NCI-H146 (cell line): Measurements from ENCODE around the gene SGSM2.
A peak's percentile ranks its signal among the peaks of the same experiment; 100 is the strongest.
"Not testable (repeated sequence)": the region's sequence is repeated elsewhere in the genome, so short reads cannot be mapped to it uniquely, and the experiment has no call there.

Source experiments
- DNase-seq: peaks from one replicate; lab custom pipeline; 2025; lab: John Stamatoyannopoulos, UW

Gene SGSM2

DNA sequence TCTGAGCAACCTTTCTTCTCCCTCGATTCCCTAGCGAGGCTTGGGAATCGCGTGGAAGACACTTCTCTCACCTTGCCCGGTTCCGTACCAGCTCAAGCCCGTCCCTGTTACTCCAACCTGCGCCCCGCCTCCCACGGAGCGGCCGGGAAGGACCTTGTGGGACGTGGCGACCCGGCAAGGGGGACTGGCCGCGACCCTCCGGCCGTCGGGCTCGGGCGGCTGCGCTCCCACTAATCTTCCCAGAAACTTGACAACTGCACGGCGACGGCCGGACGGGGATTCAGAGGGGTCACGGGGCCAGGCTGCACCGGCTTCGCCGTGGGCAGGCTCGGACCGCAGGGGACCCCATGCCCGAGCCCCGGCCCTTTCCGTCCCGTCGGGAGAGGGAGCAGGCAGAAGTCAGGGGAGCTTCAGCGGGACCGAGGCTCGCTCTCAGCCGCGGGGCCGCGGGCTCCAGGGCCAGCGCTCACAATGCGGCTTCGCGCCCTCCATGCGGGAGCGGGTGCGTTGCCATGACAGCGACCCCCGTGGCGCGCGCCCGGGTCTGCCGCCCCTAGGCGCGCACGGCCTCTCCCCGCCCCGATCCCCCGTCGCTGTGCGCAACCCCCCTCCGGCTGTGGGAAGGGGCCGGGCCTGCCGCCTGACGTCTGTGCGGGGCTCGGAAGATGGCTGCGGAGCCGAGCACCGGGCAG is at the start of gene SGSM2:
SGSM2 (plus strand) TSS at position 650 of the 692 bp plus-strand sequence. CDS start 188 bp downstream, outside the sequence.
- DNase-seq, result peak; percentile 81

- DNase-seq, result no peak
Observed at GRCh38 chr17:2289878-2290478, 47.3 kb upstream of the SGSM2 start.

GRCh38 chr17:2292100-2292499 is 45.2 kb upstream of the SGSM2 start:
- no peak for DNase-seq

- DNase-seq, result no peak
Observed at GRCh38 chr17:2295575-2295974, 41.7 kb upstream of the SGSM2 start.

- no peak for DNase-seq
Observed at GRCh38 chr17:2297023-2297422, 40.3 kb upstream of the SGSM2 start.

GRCh38 chr17:2299136-2299535 is 38.2 kb upstream of the SGSM2 start:
- no peak for DNase-seq

GRCh38 chr17:2299756-2300155 is 37.5 kb upstream of the SGSM2 start:
- no peak for DNase-seq

- DNase-seq, result peak; percentile 17
Observed at GRCh38 chr17:2302778-2303203, 34.5 kb upstream of the SGSM2 start.

DNA sequence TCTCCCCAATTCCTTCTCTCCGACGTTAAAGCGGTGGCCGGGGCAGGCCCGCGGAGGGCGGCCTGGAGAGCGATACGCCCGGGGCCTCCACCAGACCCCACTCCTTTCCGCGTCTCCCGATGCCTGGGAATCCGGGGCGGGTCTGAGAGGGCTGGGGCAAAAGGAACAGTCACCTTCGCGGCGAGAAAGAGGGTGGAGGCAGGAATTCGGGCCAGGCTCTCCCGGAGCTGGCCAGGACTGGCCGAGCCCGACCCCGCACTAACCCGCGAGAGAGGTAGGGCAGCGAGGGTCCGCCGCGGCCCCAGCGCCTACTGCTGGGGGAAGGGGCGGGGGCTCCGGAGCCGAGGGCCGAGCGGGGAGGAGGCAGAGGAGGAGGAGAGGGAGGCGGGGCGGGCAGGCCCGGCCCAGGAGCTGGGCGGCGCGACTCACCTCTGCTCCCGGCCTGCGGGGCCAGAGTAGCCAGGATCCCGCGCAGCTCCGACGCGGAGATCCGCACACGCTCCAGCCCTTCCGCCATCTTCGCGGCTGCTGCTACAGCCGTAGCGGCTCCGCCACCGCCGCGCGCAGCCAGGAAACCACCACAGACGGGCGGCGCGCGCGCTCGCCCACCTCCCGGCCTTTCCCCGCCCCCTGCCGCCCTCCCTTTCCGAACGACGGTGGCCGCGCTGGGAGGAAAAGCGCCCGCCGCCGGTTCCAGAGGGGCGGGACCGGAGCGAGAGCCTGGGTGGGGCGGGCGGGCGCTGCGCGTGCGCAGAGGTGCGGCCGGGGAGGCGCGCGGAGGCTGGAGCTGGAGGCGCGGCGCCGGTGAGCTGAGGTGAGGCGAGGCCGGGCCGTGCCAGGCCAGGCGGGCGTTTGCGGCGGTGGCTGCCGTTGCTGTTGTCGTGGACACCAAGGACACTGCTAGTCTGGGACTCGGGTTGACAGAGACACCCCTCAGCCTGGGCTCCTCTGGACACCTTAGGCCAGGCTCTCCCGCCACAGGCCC is 33.8 kb upstream of the SGSM2 start, which contains the start of the genes SMG6 and SRR:
SMG6 (minus strand) TSS at position 582 of the 985 bp plus-strand sequence; CDS start at position 517, 65 bp downstream.
SRR (plus strand) TSS at position 747 of the 985 bp plus-strand sequence. CDS start 11,611 bp downstream, outside the sequence.
- peak; percentile 88 for DNase-seq

GRCh38 chr17:2304931-2305330 is 32.4 kb upstream of the SGSM2 start:
- DNase-seq, result no peak

GRCh38 chr17:2309338-2310154 is 27.8 kb upstream of the SGSM2 start:
- DNase-seq, result no peak

DNA sequence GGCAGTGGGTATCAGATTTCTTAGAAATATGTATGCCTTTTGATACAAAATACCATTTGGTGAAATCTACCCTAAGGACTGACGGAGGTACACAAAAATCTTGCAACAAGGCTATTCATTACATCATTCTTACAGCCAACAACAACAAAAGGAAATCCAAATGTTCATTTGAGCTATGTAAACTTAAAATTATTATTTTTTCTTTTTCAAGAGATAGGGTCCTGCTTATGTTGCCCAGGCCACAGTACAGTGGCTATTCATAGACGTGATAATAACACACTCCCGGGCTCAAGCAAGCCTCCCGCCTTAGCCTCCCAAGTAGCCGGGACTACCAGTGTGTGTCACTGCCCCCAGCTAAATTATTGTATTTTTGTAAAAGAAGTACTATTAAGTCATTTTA is 24.6 kb upstream of the SGSM2 start:
- no peak for DNase-seq

DNA sequence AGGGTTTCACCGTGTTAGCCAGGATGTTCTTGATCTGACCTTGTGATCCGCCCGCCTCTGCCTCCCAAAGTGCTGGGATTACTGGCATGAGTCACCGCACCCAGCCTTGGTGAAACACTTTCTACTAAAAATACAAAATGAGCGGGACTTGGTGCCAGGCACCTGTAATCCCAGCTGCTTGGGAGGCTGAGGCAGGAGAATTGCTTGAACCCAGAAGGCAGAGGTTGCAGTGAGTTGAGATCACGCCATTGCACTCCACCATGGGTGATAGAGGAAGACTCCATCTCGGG is 20.4 kb upstream of the SGSM2 start:
- DNase-seq, result not testable (repeated sequence)

GRCh38 chr17:2317796-2318195 is 19.5 kb upstream of the SGSM2 start:
- DNase-seq, result no peak

- DNase-seq, result no peak
Observed at GRCh38 chr17:2319051-2319450, 18.2 kb upstream of the SGSM2 start.

DNA sequence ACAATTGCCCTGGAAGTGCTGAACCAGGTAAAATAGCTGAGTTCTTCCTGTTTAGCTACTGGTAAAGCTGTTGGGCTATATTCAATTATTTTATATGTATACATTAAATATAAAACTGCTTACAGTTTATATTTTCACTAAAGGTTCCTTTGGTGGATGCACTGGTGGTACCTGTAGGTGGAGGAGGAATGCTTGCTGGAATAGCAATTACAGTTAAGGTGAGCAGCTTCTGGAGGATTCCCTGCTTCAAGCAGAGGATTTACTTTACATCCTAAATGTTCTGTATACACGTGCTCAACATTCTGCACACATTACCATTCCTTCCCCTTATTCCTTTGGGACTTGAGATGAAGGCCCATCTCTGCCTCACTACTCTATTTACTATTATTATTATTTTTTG is 15.9 kb upstream of the SGSM2 start:
- DNase-seq, result no peak

DNA sequence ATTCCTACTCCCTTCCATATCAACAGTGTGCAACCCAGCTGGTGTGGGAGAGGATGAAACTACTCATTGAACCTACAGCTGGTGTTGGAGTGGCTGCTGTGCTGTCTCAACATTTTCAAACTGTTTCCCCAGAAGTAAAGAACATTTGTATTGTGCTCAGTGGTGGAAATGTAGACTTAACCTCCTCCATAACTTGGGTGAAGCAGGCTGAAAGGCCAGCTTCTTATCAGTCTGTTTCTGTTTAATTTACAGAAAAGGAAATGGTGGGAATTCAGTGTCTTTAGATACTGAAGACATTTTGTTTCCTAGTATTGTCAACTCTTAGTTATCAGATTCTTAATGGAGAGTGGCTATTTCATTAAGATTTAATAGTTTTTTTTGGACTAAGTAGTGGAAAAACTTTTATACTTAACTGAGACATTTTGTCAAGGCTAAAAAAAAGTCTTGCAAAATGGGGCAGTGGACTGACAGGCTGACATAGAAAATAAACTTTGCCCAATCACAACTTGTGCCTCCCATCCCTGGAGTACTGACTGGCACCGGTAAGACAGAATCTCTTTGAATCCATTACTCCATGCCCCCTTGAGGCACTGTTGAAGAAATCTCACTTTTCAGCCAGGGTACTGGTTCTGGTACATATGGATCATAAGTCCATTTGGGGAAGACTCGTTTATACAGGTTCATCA is 13.5 kb upstream of the SGSM2 start:
- DNase-seq, result no peak

GRCh38 chr17:2331303-2331702 is 6.0 kb upstream of the SGSM2 start:
- DNase-seq, result no peak

DNA sequence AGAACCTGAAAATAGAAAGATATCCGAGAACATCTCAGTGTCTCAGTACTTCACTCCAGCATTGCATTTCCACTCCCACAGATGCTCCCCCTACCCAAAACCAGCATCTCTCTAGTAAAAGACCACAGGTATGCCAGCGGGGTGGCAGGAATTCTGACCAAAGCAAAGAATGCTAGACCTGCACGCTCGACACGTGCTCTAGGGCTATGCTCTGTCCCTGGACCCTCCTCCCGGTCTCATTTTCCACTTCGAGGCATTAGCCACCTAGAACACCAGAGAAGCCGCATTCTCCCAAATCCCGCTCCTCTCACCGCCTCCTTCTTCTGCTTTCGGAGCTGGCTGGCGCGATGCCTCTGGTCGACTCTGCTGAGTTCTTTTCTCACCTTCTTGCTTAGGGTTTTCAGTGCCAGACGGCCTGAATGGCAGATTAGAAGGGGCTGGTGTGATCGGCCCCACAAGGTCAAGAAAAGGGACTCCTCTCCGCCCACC is 1.5 kb upstream of the SGSM2 start:
- peak; percentile 22 for DNase-seq

- peak; percentile 90 for DNase-seq
Observed at GRCh38 chr17:2336215-2336851, 968 bp upstream of the SGSM2 start, which contains the start of gene TSR1. Gene TSR1 (minus strand): TSS chr17:2336457. CDS start chr17:2336427, 30 bp downstream.
